Measurements from ENCODE around the gene NXF3.

DNA sequence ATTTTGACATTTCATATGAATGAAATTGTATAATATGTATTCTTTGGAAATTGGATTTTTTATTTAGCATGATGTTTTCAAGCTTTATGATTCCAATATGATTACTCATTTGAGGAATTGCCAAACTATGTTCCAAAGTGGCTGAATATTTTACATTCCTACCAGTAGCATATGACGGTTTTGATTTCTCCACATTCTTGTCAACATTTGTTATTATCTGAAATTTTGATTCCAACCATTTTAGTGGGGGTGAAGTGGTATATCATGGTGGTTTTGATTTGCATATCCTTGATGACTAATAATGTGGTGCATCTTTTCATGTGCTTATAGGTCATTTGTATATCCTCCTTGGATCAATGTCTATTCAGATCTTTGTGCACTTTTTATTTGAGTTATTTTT is 26.3 kb downstream of the NXF3 start:
- TF ChIP-seq, protein P1, sequence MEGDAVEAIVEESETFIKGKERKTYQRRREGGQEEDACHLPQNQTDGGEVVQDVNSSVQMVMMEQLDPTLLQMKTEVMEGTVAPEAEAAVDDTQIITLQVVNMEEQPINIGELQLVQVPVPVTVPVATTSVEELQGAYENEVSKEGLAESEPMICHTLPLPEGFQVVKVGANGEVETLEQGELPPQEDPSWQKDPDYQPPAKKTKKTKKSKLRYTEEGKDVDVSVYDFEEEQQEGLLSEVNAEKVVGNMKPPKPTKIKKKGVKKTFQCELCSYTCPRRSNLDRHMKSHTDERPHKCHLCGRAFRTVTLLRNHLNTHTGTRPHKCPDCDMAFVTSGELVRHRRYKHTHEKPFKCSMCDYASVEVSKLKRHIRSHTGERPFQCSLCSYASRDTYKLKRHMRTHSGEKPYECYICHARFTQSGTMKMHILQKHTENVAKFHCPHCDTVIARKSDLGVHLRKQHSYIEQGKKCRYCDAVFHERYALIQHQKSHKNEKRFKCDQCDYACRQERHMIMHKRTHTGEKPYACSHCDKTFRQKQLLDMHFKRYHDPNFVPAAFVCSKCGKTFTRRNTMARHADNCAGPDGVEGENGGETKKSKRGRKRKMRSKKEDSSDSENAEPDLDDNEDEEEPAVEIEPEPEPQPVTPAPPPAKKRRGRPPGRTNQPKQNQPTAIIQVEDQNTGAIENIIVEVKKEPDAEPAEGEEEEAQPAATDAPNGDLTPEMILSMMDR (conservative IDR thresholded peaks at IDR 0.05) = no peak
- no peak for TF ChIP-seq EZH2 (IDR thresholded peaks at IDR 0.05; ENCODE audit: low read depth)
